HCT116 (cell line): Measurements from ENCODE around the gene EIF5B. TPM values are rescaled to one million over a fixed set of nuclear protein-coding genes. Genes with fewer than 3 reads are reported as not detected.

Experiments used
- ATAC-seq: fragments of 200-7000 bp; cut with Tn5 transposase; 2 replicates; pipeline ENCODE4 v1.9.1; 2020; ENCODE audit warnings: mild to moderate bottlenecking, moderate library complexity
- BruUV-seq: library from RNA; stranded (reverse); fragments of 400-500 nt; replicated peaks from 2 replicates; lab custom pipeline; 2021; lab: Mats Ljungman, UMichigan
- CTCF ChIA-PET: fragments of 300-600 bp; sonication (Branson Sonifier 250); formaldehyde crosslinking; loops from one replicate; lab custom pipeline; 2021; ENCODE audit warnings: antibody characterized with exemption; lab: Charles Lee
- POLR2A ChIA-PET: fragments of 300-600, 350-600 bp; sonication (Branson Sonifier 250); formaldehyde crosslinking; loops from one replicate; lab custom pipeline; 2021; ENCODE audit warnings: antibody characterized with exemption; lab: Charles Lee
- RAD21 ChIA-PET, 2 experiments: fragments of 300-600 bp; sonication (Branson Sonifier 250); formaldehyde crosslinking; loops; one replicate each; lab custom pipeline; 2023; ENCODE audit warnings: low total read pairs in 2 of 2; ENCODE audit not compliant: uncharacterized antibody in 2 of 2, unreplicated experiment in 2 of 2, low non-redundant PET in 1 of 2; lab: Charles Lee
- DNase-seq: peaks from one replicate; pipeline ENCODE4 v3.0.0-alpha.2; 2010; ENCODE audit warnings: low read depth, low spot score
- H2AFZ ChIP-seq: fragments of 200-600 bp; shearing (Covaris generic), sonication (generic); 2 replicates; pipeline ENCODE4 v1.6.1; 2017; ENCODE audit warnings: low read depth, mixed run types, mixed read lengths, antibody characterized with exemption, low read length; ENCODE audit not compliant: poor library complexity, severe bottlenecking
- H3K27ac ChIP-seq: 2 replicates; pipeline ENCODE4 v1.5.1; 2012; ENCODE audit warnings: low read depth, low read length
- H3K27me3 ChIP-seq: fragments of 200-600 bp; sonication (generic); 2 replicates; pipeline ENCODE4 v1.6.1; 2016; ENCODE audit warnings: mixed run types, low read length, mixed read lengths; ENCODE audit not compliant: insufficient read depth
- H3K36me3 ChIP-seq, 2 experiments: fragments of 200-500 bp in 1 of 2; fragments of 200-600 bp in 1 of 2; sonication (Bioruptor generic) in 1 of 2; sonication (generic) in 1 of 2; 2 replicates each; pipeline versions ENCODE4 v1.5.1 to v1.6.1; 2014 to 2016; ENCODE audit warnings: low read length in 2 of 2, inconsistent platforms in 1 of 2, mixed read lengths in 1 of 2, mixed run types in 1 of 2; ENCODE audit not compliant: insufficient read depth in 2 of 2, control insufficient read depth in 1 of 2
- H3K4me1 ChIP-seq, 2 experiments: fragments of 200-600 bp in 1 of 2; sonication (generic) in 1 of 2; 2 replicates each; pipeline versions ENCODE4 v1.5.1 to v1.6.1; 2012 to 2017; ENCODE audit warnings: low read length in 2 of 2, inconsistent platforms in 1 of 2, mild to moderate bottlenecking in 1 of 2, mixed read lengths in 1 of 2, mixed run types in 1 of 2, moderate library complexity in 1 of 2; ENCODE audit not compliant: insufficient read depth in 2 of 2, control insufficient read depth in 1 of 2
- H3K4me2 ChIP-seq: fragments of 200-600 bp; sonication (generic); 2 replicates; pipeline ENCODE4 v1.6.1; 2017; ENCODE audit warnings: mixed run types, low read length, mixed read lengths
- H3K4me3 ChIP-seq, 2 experiments: fragments of 200-600 bp in 1 of 2; sonication (generic) in 1 of 2; replicated peaks in 1 of 2; 2 replicates each; pipeline ENCODE4 v1.5.1; 2011 to 2016; ENCODE audit warnings: low read length in 2 of 2, control low read depth in 1 of 2, low read depth in 1 of 2, mild to moderate bottlenecking in 1 of 2, mixed read lengths in 1 of 2, mixed run types in 1 of 2
- H3K79me2 ChIP-seq: fragments of 200-600 bp; sonication (generic); 2 replicates; pipeline ENCODE4 v1.6.1; 2017; ENCODE audit warnings: mild to moderate bottlenecking, mixed run types, low read length, moderate library complexity, mixed read lengths; ENCODE audit not compliant: insufficient read depth
- H3K9ac ChIP-seq: fragments of 200-600 bp; sonication (generic); 2 replicates; pipeline ENCODE4 v1.6.1; 2016; ENCODE audit warnings: low read length, mixed read lengths
- H3K9me2 ChIP-seq: fragments of 200-600 bp; sonication (generic), shearing (Covaris generic); 2 replicates; pipeline ENCODE4 v1.6.1; 2017; ENCODE audit warnings: mixed run types, mild to moderate bottlenecking, moderate library complexity; ENCODE audit not compliant: insufficient read depth
- H3K9me3 ChIP-seq, 2 experiments: fragments of 200-500 bp in 1 of 2; fragments of 200-600 bp in 1 of 2; sonication (Bioruptor generic) in 1 of 2; sonication (generic) in 1 of 2; 2 replicates each; pipeline ENCODE4 v1.6.1; 2014 to 2017; ENCODE audit warnings: low read length in 2 of 2, mixed read lengths in 2 of 2, inconsistent platforms in 1 of 2, low read depth in 1 of 2, mild to moderate bottlenecking in 1 of 2, mixed run types in 1 of 2, moderate library complexity in 1 of 2; ENCODE audit not compliant: control insufficient read depth in 1 of 2, insufficient read depth in 1 of 2
- H4K20me1 ChIP-seq: fragments of 200-600 bp; sonication (generic), shearing (Covaris generic); 2 replicates; pipeline ENCODE4 v1.6.1; 2017; ENCODE audit warnings: mixed run types, mild to moderate bottlenecking, moderate library complexity; ENCODE audit not compliant: insufficient read depth
- CBX3 ChIP-seq: IDR thresholded peaks from 2 replicates; pipeline ENCODE4 v1.6.1; 2012; ENCODE audit warnings: low read depth
- CEBPB ChIP-seq: IDR thresholded peaks from 2 replicates; pipeline ENCODE4 v1.6.1; 2012; ENCODE audit warnings: low read depth
- POLR2A ChIP-seq: IDR thresholded peaks from 2 replicates; pipeline ENCODE4 v1.7.0; 2011; ENCODE audit warnings: borderline replicate concordance; ENCODE audit not compliant: insufficient read depth, insufficient read length; ENCODE audit errors: extremely low read depth
- POLR2AphosphoS5 ChIP-seq: IDR thresholded peaks from 2 replicates; pipeline ENCODE4 v1.6.1; 2011; ENCODE audit warnings: mild to moderate bottlenecking, low read depth, low read length, moderate library complexity
- SIN3A ChIP-seq: IDR thresholded peaks from 2 replicates; pipeline ENCODE4 v1.6.1; 2012; ENCODE audit warnings: low read depth
- SRF ChIP-seq: IDR thresholded peaks from 2 replicates; pipeline ENCODE4 v1.6.1; 2012; ENCODE audit warnings: low read depth
- YY1 ChIP-seq: IDR thresholded peaks from 2 replicates; pipeline ENCODE4 v1.6.1; 2011; ENCODE audit warnings: low read length, low read depth, moderate library complexity, mild to moderate bottlenecking; ENCODE audit not compliant: insufficient replicate concordance; ENCODE audit errors: extremely low read depth
- ZFX ChIP-seq: fragments of 450-650 bp; IDR thresholded peaks from 2 replicates; pipeline ENCODE4 v1.6.1; 2017
- intact Hi-C: fragments of 100-400 bp; cut with micrococcal nuclease; formaldehyde crosslinking; loops from 2 replicates; pipeline ENCODE4 v1.10.0; 2022
- total RNA-seq: library from RNA; stranded (reverse); gene quantifications from one replicate; pipeline ENCODE4 v1.2.1, GENCODE V29; 2021; ENCODE audit not compliant: unreplicated experiment
- TF ChIP-seq, protein P1 (sequence below): IDR thresholded peaks from 2 replicates; pipeline ENCODE4 v1.6.1; 2012; ENCODE audit warnings: low read depth
- TF ChIP-seq, protein P2 (sequence below): IDR thresholded peaks from 2 replicates; pipeline ENCODE4 v1.6.1; 2011; ENCODE audit warnings: mild to moderate bottlenecking, low read length, moderate library complexity; ENCODE audit not compliant: insufficient replicate concordance; ENCODE audit errors: extremely low read depth

The EIF5B gene
- total RNA-seq, 1 experiment from 2014 or later: 65.9 TPM

DNA sequence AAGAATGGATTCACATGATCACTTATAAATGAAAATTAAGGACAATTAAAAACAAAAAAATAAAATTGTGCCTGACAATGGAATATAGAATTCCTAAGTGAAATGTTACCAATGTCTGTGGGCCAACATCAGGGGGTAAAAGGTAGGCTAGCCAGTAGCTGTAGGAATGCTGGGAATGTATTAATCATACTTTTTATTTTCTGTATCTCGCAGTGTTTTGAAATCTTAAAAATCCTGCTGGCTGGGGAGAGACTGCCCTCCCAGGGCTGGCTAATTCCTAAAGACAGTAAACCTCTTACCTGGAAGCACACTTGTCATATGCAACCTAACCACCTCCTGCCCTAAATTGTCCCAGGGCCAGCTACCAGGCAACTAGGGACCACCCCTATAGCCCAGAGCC is 82.8 kb downstream of the EIF5B start:
- Histone ChIP-seq H3K4me3 (no peak overlapping the region), H3K36me3 (peaks cover 21 to 38% of the 10 kb centered on the region in 2 experiments; a peak in 3 of 4 replicates), H4K20me1 (no peaks in the 10 kb centered on the region), H3K27ac (no peak overlapping the region), H3K9me3 (no peaks in the 10 kb centered on the region), H3K27me3 (no peaks in the 10 kb centered on the region), H3K4me2 (no peak overlapping the region), H3K4me1 (no peaks in the 10 kb centered on the region), H3K9ac (no peak overlapping the region), H2AFZ (no peak overlapping the region), H3K9me2 (no peaks in the 10 kb centered on the region), H3K79me2 (no peaks in the 10 kb centered on the region; the same call in 1 of the 2 replicates)
- ChIA-PET POLR2A (no interaction called here), CTCF (no interaction called here), RAD21 (no interaction called here)
- no peak for ATAC-seq
- intact Hi-C loops: no loop called here
- TF ChIP-seq CBX3 (no peak), YY1 (no peak), POLR2A (no peak), CEBPB (no peak), POLR2AphosphoS5 (no peak), ZFX (no peak), SRF (no peak), SIN3A (no peak)
- TF ChIP-seq, protein P1, sequence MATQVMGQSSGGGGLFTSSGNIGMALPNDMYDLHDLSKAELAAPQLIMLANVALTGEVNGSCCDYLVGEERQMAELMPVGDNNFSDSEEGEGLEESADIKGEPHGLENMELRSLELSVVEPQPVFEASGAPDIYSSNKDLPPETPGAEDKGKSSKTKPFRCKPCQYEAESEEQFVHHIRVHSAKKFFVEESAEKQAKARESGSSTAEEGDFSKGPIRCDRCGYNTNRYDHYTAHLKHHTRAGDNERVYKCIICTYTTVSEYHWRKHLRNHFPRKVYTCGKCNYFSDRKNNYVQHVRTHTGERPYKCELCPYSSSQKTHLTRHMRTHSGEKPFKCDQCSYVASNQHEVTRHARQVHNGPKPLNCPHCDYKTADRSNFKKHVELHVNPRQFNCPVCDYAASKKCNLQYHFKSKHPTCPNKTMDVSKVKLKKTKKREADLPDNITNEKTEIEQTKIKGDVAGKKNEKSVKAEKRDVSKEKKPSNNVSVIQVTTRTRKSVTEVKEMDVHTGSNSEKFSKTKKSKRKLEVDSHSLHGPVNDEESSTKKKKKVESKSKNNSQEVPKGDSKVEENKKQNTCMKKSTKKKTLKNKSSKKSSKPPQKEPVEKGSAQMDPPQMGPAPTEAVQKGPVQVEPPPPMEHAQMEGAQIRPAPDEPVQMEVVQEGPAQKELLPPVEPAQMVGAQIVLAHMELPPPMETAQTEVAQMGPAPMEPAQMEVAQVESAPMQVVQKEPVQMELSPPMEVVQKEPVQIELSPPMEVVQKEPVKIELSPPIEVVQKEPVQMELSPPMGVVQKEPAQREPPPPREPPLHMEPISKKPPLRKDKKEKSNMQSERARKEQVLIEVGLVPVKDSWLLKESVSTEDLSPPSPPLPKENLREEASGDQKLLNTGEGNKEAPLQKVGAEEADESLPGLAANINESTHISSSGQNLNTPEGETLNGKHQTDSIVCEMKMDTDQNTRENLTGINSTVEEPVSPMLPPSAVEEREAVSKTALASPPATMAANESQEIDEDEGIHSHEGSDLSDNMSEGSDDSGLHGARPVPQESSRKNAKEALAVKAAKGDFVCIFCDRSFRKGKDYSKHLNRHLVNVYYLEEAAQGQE: no peak
- TF ChIP-seq, protein P2, sequence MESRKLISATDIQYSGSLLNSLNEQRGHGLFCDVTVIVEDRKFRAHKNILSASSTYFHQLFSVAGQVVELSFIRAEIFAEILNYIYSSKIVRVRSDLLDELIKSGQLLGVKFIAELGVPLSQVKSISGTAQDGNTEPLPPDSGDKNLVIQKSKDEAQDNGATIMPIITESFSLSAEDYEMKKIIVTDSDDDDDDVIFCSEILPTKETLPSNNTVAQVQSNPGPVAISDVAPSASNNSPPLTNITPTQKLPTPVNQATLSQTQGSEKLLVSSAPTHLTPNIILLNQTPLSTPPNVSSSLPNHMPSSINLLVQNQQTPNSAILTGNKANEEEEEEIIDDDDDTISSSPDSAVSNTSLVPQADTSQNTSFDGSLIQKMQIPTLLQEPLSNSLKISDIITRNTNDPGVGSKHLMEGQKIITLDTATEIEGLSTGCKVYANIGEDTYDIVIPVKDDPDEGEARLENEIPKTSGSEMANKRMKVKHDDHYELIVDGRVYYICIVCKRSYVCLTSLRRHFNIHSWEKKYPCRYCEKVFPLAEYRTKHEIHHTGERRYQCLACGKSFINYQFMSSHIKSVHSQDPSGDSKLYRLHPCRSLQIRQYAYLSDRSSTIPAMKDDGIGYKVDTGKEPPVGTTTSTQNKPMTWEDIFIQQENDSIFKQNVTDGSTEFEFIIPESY: no peak
- DNase-seq: no peak
- no TSS peak for BruUV-seq
